Measurements from ENCODE around the gene MAPKAPK3. TPM values are rescaled to one million over a fixed set of nuclear protein-coding genes. Genes with fewer than 3 reads are reported as not detected.
A peak's percentile ranks its signal among the peaks of the same experiment; 100 is the strongest.

Gene MAPKAPK3
- total RNA-seq, 4 donors from 2014 or later = 66.1 to 147 (median 97.5) TPM

DNA sequence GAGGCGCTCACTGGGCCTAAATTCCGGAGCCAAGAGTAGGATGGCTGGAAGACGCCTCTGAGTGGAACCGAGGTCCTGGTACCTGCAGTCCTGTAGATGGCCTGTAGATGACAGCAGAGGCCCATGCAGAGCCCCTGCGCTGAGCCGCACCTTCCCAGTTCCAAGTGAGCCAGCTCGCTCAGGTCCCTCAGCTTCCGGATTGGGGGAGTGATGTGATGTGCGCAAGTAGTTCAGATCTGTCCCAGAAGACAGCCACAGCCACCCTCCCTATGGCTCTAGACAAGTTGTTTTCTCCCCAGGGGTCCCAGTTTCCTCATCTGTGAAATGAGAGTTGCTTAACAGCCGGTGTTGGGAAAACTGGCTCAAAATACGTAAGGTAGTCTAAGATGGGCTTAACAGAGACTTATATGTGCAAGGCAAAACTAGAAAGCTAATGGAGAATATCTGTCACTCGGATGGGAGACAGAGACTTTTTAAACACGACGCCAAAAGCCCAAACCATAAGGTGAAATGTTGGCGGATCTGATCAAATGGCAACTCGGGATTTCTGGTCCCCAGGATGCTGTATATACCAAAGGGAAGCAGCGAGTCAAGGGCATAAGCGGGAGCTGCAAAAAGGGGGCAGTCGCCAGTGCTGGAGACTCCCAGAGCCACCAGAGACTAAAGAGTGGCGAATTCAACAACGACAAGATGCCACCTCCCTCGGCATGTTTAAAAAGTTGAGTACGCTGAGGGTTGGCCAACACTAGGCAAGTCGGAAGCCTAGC is 765 bp upstream of the MAPKAPK3 start:
- 0 to 1% methylated on average over 19 to 20 of the region's 24 CpGs for WGBS, 2 donors
- peak; percentile 89 to 91 for DNase-seq
- TF ChIP-seq, protein P1, sequence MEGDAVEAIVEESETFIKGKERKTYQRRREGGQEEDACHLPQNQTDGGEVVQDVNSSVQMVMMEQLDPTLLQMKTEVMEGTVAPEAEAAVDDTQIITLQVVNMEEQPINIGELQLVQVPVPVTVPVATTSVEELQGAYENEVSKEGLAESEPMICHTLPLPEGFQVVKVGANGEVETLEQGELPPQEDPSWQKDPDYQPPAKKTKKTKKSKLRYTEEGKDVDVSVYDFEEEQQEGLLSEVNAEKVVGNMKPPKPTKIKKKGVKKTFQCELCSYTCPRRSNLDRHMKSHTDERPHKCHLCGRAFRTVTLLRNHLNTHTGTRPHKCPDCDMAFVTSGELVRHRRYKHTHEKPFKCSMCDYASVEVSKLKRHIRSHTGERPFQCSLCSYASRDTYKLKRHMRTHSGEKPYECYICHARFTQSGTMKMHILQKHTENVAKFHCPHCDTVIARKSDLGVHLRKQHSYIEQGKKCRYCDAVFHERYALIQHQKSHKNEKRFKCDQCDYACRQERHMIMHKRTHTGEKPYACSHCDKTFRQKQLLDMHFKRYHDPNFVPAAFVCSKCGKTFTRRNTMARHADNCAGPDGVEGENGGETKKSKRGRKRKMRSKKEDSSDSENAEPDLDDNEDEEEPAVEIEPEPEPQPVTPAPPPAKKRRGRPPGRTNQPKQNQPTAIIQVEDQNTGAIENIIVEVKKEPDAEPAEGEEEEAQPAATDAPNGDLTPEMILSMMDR (IDR thresholded peaks at IDR 0.05) = peak; percentile 97 to 100 (median 100)
- TF ChIP-seq POLR2A (IDR thresholded peaks at IDR 0.05) = peak in 1 of 2 donors; percentile 14
- Histone ChIP-seq H3K4me1 (peaks cover 29 to 56% of the 10 kb centered on the region in 2 donors), H3K4me3 (replicated peaks in 1 of 3) (peak overlapping the region; percentile 3 to 71 (median 6)), H3K27me3 (no peaks in the 10 kb centered on the region), H3K36me3 (no peaks in the 10 kb centered on the region), H3K27ac (peak overlapping the region; percentile 67 to 98 (median 68)), H3K9me3 (no peaks in the 10 kb centered on the region)
- intact Hi-C loops (cut with DNase I) = loop anchor here (5.0 kb wide), 2 partner anchors 766 to 881 kb away; no protein-coding TSS in a partner anchor

DNA sequence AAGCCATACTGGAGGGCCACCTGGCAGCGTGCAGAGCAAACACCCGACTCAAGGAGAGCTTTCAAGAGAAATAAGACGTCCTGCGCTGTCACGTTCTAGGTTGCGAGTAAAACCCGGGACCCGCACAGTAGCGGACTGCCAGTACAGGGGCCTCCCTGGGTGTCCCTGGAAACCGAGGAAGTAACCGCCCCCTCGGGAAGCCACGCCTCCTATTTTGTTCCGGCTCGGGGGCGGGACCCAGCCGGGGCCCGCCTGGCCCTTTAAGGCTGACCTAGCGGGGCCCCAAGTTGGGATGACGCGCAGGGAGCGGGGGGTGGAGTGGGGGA is 218 bp upstream of the MAPKAPK3 start:
- peak; percentile 93 to 96 for DNase-seq
- peak overlapping the region; percentile 3 to 71 (median 6) for H3K4me3 ChIP-seq (replicated peaks in 1 of 3)
- intact Hi-C loops (cut with DNase I) = loop anchor here (5.0 kb wide), 2 partner anchors 766 to 881 kb away; no protein-coding TSS in a partner anchor
- no peaks in the 10 kb centered on the region for H3K27me3 ChIP-seq
- TF ChIP-seq POLR2A (IDR thresholded peaks at IDR 0.05) = peak; percentile 19 to 74
- TF ChIP-seq, protein P1 (IDR thresholded peaks at IDR 0.05) = no peak
- H3K36me3 ChIP-seq = no peaks in the 10 kb centered on the region
- H3K27ac ChIP-seq = peak overlapping the region; percentile 67 to 98 (median 68)
- H3K4me1 ChIP-seq = peaks cover 29 to 60% of the 10 kb centered on the region in 2 donors
- WGBS, 2 donors = 0 to 2% methylated on average over 9 to 13 of the region's 22 CpGs
- no peaks in the 10 kb centered on the region for H3K9me3 ChIP-seq

DNA sequence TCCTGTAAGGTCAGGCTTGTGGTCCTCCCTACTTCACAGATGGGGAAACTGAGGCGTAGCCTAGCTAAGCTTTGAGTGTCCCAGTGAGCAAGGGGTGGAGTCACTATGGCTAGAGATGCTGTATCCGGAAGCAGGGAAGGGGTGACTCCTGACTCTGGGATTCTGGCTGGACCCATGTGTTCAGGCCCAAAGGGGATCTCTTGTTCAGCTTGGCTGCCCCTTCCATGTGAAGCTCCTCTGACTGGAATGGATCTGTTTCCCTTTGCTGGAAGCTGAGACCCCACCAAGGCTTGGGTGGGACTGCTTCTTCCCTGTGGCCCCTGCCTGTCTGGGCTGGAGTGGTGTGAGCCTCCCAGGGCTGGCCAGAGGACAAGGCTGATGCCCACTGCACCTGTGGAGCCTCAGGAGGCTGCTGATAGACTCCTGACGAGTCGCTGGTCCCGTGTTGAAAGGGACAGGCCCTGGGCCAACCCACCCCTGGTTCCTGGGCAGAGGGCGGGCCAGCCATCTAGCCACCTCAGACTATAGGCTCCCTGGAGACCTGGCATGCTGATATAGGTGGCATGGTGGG is 1.0 kb downstream of the MAPKAPK3 start:
- H3K4me1 ChIP-seq = peaks cover 35 to 63% of the 10 kb centered on the region in 2 donors
- intact Hi-C loops (cut with DNase I) = loop anchor here (5.0 kb wide), 2 partner anchors 764 to 879 kb away; no protein-coding TSS in a partner anchor
- no peaks in the 10 kb centered on the region for H3K36me3 ChIP-seq
- peak; percentile 41 to 46 for DNase-seq
- no peaks in the 10 kb centered on the region for H3K9me3 ChIP-seq
- TF ChIP-seq, protein P1 (IDR thresholded peaks at IDR 0.05) = no peak
- H3K4me3 ChIP-seq (replicated peaks in 1 of 3) = peak overlapping the region in 2 of 3 donors; percentile 49 to 71
- H3K27ac ChIP-seq = peak overlapping the region; percentile 92 to 98 (median 98)
- no peaks in the 10 kb centered on the region for H3K27me3 ChIP-seq
- 33 to 47% methylated on average over 2 to 3 of the region's 6 CpGs for WGBS, 2 donors

DNA sequence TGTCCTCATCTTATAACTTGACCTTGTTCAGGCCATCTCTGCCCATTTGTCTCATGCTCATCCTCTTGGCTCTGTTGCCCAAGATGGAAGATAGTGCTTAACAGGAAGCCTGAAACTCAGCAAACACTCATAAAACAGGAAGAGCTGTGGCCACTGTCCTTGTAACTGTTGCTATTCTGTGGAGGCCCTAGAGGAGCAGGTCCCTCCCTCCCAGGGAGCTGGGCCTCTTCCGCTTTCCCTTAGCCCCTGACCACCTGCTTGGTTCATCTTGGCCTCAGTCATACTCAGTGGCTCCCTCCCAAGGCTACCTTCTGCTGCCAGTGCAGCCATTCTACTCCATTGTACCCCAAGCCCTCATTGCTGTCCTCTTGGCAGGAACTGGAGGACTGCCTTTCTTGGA is 3.5 kb downstream of the MAPKAPK3 start:
- intact Hi-C loops (cut with DNase I) = no loop called here
- WGBS, 2 donors = 80 to 93% methylated on average over 1 of the region's 1 CpG
- DNase-seq = no peak

More for the DNA sequence above, 3.5 kb downstream of the MAPKAPK3 start:
- Histone ChIP-seq H3K9me3 (no peaks in the 10 kb centered on the region), H3K27me3 (no peaks in the 10 kb centered on the region), H3K36me3 (no peaks in the 10 kb centered on the region), H3K27ac (peak overlapping the region; percentile 18 to 98 (median 98)), H3K4me1 (peaks cover 57 to 78% of the 10 kb centered on the region in 2 donors), H3K4me3 (replicated peaks in 1 of 3) (no peak overlapping the region)
- TF ChIP-seq POLR2A (IDR thresholded peaks at IDR 0.05) = no peak
- TF ChIP-seq, protein P1 (IDR thresholded peaks at IDR 0.05) = no peak
